Neural cell (in vitro differentiated cells): ENCODE measurements around the gene COL20A1.

Experiments used
- POLR2AphosphoS5 ChIP-seq: IDR thresholded peaks from 2 replicates; pipeline ENCODE4 v1.6.1; 2012
- SMC3 ChIP-seq: fragments of 450-650 bp; conservative IDR thresholded peaks from 2 replicates; pipeline ENCODE4 v1.6.1; 2014; ENCODE audit warnings: antibody characterized with exemption, mild to moderate bottlenecking, moderate library complexity; ENCODE audit not compliant: poor library complexity
- TF ChIP-seq, protein P1 (sequence below): IDR thresholded peaks from 2 replicates; pipeline ENCODE4 v1.6.1; 2012; ENCODE audit warnings: borderline replicate concordance
- TF ChIP-seq, protein P2 (sequence below): fragments of 450-650 bp; IDR thresholded peaks from 2 replicates; pipeline ENCODE4 v1.5.1; 2014; ENCODE audit warnings: antibody characterized with exemption, mild to moderate bottlenecking, moderate library complexity; ENCODE audit not compliant: poor library complexity, severe bottlenecking

DNA sequence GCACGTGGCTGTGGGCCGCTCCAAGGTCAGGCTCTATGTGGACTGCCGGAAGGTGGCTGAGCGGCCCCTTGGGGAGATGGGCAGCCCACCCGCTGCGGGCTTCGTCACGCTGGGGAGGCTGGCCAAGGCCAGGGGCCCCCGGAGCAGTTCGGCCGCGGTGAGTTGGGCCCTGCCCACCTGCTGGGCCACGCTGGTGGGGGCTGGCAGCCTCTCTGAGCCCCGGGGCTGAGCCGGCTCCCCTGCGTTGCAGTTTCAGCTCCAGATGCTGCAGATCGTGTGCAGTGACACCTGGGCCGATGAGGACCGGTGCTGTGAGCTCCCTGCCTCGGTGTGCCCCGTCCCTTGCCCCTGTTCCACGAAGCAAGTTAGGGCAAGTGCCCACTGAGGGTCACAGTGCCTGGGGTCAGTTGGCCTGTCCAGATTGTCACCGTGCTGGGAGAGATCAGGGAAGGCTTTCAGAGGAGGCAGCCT lies 27.1 kb downstream of the COL20A1 start:
- TF ChIP-seq, protein P1, sequence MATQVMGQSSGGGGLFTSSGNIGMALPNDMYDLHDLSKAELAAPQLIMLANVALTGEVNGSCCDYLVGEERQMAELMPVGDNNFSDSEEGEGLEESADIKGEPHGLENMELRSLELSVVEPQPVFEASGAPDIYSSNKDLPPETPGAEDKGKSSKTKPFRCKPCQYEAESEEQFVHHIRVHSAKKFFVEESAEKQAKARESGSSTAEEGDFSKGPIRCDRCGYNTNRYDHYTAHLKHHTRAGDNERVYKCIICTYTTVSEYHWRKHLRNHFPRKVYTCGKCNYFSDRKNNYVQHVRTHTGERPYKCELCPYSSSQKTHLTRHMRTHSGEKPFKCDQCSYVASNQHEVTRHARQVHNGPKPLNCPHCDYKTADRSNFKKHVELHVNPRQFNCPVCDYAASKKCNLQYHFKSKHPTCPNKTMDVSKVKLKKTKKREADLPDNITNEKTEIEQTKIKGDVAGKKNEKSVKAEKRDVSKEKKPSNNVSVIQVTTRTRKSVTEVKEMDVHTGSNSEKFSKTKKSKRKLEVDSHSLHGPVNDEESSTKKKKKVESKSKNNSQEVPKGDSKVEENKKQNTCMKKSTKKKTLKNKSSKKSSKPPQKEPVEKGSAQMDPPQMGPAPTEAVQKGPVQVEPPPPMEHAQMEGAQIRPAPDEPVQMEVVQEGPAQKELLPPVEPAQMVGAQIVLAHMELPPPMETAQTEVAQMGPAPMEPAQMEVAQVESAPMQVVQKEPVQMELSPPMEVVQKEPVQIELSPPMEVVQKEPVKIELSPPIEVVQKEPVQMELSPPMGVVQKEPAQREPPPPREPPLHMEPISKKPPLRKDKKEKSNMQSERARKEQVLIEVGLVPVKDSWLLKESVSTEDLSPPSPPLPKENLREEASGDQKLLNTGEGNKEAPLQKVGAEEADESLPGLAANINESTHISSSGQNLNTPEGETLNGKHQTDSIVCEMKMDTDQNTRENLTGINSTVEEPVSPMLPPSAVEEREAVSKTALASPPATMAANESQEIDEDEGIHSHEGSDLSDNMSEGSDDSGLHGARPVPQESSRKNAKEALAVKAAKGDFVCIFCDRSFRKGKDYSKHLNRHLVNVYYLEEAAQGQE: no peak
- TF ChIP-seq, protein P2, sequence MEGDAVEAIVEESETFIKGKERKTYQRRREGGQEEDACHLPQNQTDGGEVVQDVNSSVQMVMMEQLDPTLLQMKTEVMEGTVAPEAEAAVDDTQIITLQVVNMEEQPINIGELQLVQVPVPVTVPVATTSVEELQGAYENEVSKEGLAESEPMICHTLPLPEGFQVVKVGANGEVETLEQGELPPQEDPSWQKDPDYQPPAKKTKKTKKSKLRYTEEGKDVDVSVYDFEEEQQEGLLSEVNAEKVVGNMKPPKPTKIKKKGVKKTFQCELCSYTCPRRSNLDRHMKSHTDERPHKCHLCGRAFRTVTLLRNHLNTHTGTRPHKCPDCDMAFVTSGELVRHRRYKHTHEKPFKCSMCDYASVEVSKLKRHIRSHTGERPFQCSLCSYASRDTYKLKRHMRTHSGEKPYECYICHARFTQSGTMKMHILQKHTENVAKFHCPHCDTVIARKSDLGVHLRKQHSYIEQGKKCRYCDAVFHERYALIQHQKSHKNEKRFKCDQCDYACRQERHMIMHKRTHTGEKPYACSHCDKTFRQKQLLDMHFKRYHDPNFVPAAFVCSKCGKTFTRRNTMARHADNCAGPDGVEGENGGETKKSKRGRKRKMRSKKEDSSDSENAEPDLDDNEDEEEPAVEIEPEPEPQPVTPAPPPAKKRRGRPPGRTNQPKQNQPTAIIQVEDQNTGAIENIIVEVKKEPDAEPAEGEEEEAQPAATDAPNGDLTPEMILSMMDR: no peak
- no peak for TF ChIP-seq SMC3
- TF ChIP-seq POLR2AphosphoS5: no peak
